Fibroblast of lung (primary cell): ENCODE data around the gene CCNI. TPM values are rescaled to one million over a fixed set of nuclear protein-coding genes. Genes with fewer than 3 reads are reported as not detected.

Source experiments
- DNase-seq, 2 donors: peaks; one replicate each; pipeline versions ENCODE4 v3.0.0 to v3.0.0-alpha.2; 2010; ENCODE audit warnings: low read depth in 2 of 2
- H2AFZ ChIP-seq: 2 replicates; pipeline ENCODE4 v1.5.1; 2012; ENCODE audit warnings: low read length, control low read depth, inconsistent platforms
- H3K27ac ChIP-seq: 2 replicates; pipeline ENCODE4 v1.5.1; 2011; ENCODE audit warnings: low read length, control low read depth; ENCODE audit not compliant: insufficient read depth
- H3K27me3 ChIP-seq: 2 replicates; pipeline ENCODE4 v1.5.1; 2011; ENCODE audit warnings: mild to moderate bottlenecking, low read length; ENCODE audit not compliant: control insufficient read depth, insufficient read depth
- H3K36me3 ChIP-seq: 2 replicates; pipeline ENCODE4 v1.5.1; 2011; ENCODE audit warnings: low read length; ENCODE audit not compliant: control insufficient read depth, insufficient read depth
- H3K4me1 ChIP-seq: 2 replicates; pipeline ENCODE4 v1.5.1; 2011; ENCODE audit warnings: low read length; ENCODE audit not compliant: control insufficient read depth, insufficient read depth; ENCODE audit errors: extremely low read depth
- H3K4me2 ChIP-seq: 2 replicates; pipeline ENCODE4 v1.5.1; 2011; ENCODE audit warnings: low read length, control low read depth; ENCODE audit not compliant: insufficient read depth; ENCODE audit errors: extremely low read depth
- H3K4me3 ChIP-seq, 4 experiments: fragments of 200-600 bp in 1 of 4; sonication (generic) in 1 of 4; replicated peaks in 1 of 4; 2 replicates each; pipeline ENCODE4 v1.5.1; 2011 to 2016; ENCODE audit warnings: low read length in 4 of 4, low read depth in 3 of 4, mild to moderate bottlenecking in 3 of 4, control low read depth in 2 of 4, inconsistent platforms in 1 of 4, mixed read lengths in 1 of 4; ENCODE audit not compliant: insufficient read depth in 1 of 4; ENCODE audit errors: control extremely low read depth in 1 of 4
- H3K79me2 ChIP-seq: 2 replicates; pipeline ENCODE4 v1.5.1; 2012; ENCODE audit warnings: mild to moderate bottlenecking, low read length, inconsistent platforms; ENCODE audit not compliant: control insufficient read depth, insufficient read depth
- H3K9ac ChIP-seq: 2 replicates; pipeline ENCODE4 v1.5.1; 2011; ENCODE audit warnings: mild to moderate bottlenecking, low read length, control low read depth; ENCODE audit not compliant: insufficient read depth
- H3K9me3 ChIP-seq: 2 replicates; pipeline ENCODE4 v1.5.1; 2012; ENCODE audit warnings: low read depth, low read length; ENCODE audit not compliant: control insufficient read depth, insufficient read depth
- H4K20me1 ChIP-seq: 2 replicates; pipeline ENCODE4 v1.5.1; 2011; ENCODE audit warnings: low read length; ENCODE audit not compliant: control insufficient read depth, insufficient read depth; ENCODE audit errors: extremely low read depth
- EZH2 ChIP-seq: IDR thresholded peaks from 2 replicates; pipeline ENCODE4 v1.5.1; 2012; ENCODE audit warnings: low read length, control low read depth, mild to moderate bottlenecking; ENCODE audit errors: missing control alignments
- polyA plus RNA-seq, 2 donors: library from polyadenylated mRNA; depleted of rRNA in 1 of 2; stranded (reverse) in 1 of 2; unstranded in 1 of 2; fragments of >200 nt; gene quantifications; 2 replicates each; pipeline ENCODE4 v1.2.1, GENCODE V29; 2011 to 2012; ENCODE audit warnings: missing spikeins in 1 of 2
- total RNA-seq: library from RNA; depleted of rRNA; stranded (reverse); fragments of >200 nt; gene quantifications from 2 replicates; pipeline ENCODE4 v1.2.1, GENCODE V29; 2014
- TF ChIP-seq, protein P1 (sequence below), 2 donors: IDR thresholded peaks in 1 of 2; conservative IDR thresholded peaks in 1 of 2; 1 replicate in 1 of 2; 2 replicates in 1 of 2; pipeline ENCODE4 v1.5.1; 2011 to 2012; ENCODE audit warnings: low read length in 2 of 2, control low read depth in 1 of 2, inconsistent platforms in 1 of 2, low read depth in 1 of 2, mild to moderate bottlenecking in 1 of 2

CCNI gene
- total and polyA plus RNA-seq, 2 donors (not counting 1 experiment from before 2014, with no cell fraction given): 151 to 216 TPM

DNA sequence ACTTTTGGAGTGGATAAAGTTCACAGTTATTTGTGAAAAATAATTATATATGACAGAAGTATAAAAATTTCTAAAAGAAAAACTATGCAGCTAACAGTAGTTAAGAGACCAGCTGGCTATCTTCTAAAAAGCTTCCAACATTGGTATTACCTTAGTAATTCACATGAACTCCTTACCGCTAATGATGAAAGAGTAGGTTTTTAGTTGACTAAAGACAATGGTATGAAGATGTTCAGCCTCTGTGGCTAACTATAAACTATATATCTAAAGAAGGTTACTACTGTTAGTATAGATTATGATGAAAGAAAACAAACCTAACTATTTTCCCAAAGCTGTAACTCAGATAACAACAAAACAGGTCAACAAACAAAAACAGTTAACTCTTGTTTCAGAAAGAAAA is 10.4 kb downstream of the CCNI start:
- peaks cover 2% of the 10 kb centered on the region for H3K4me1 ChIP-seq
- no peaks in the 10 kb centered on the region for H3K9me3 ChIP-seq
- H3K27ac ChIP-seq: no peak overlapping the region
- no peaks in the 10 kb centered on the region for H3K27me3 ChIP-seq
- H3K4me2 ChIP-seq: no peak overlapping the region
- no peak overlapping the region for H3K9ac ChIP-seq
- TF ChIP-seq, protein P1, sequence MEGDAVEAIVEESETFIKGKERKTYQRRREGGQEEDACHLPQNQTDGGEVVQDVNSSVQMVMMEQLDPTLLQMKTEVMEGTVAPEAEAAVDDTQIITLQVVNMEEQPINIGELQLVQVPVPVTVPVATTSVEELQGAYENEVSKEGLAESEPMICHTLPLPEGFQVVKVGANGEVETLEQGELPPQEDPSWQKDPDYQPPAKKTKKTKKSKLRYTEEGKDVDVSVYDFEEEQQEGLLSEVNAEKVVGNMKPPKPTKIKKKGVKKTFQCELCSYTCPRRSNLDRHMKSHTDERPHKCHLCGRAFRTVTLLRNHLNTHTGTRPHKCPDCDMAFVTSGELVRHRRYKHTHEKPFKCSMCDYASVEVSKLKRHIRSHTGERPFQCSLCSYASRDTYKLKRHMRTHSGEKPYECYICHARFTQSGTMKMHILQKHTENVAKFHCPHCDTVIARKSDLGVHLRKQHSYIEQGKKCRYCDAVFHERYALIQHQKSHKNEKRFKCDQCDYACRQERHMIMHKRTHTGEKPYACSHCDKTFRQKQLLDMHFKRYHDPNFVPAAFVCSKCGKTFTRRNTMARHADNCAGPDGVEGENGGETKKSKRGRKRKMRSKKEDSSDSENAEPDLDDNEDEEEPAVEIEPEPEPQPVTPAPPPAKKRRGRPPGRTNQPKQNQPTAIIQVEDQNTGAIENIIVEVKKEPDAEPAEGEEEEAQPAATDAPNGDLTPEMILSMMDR (conservative IDR thresholded peaks at IDR 0.05 in 1 of 2, IDR thresholded peaks at IDR 0.05 in 1 of 2; ENCODE audit: low read depth in 1 of 2, low read length in 2 of 2): no peak
- no peak for TF ChIP-seq EZH2
- no peaks in the 10 kb centered on the region for H4K20me1 ChIP-seq
- H3K36me3 ChIP-seq: peaks cover 5% of the 10 kb centered on the region
- no peak overlapping the region for H3K4me3 ChIP-seq
- H3K79me2 ChIP-seq: peaks cover 49% of the 10 kb centered on the region
- DNase-seq: peak in 1 of 2 donors; percentile 74
- no peak overlapping the region for H2AFZ ChIP-seq

- no peaks in the 10 kb centered on the region for H4K20me1 ChIP-seq
- no peaks in the 10 kb centered on the region for H3K9me3 ChIP-seq
- peaks cover 2% of the 10 kb centered on the region for H3K4me1 ChIP-seq
- no peak overlapping the region for H2AFZ ChIP-seq
- H3K79me2 ChIP-seq: peaks cover 29% of the 10 kb centered on the region
- no peak overlapping the region for H3K4me2 ChIP-seq
- DNase-seq: no peak
- no peak overlapping the region for H3K4me3 ChIP-seq
- TF ChIP-seq, protein P1 (conservative IDR thresholded peaks at IDR 0.05 in 1 of 2, IDR thresholded peaks at IDR 0.05 in 1 of 2; ENCODE audit: low read depth in 1 of 2, low read length in 2 of 2): no peak
- no peak for TF ChIP-seq EZH2
- no peaks in the 10 kb centered on the region for H3K27me3 ChIP-seq
- no peak overlapping the region for H3K9ac ChIP-seq
- H3K36me3 ChIP-seq: peaks cover 5% of the 10 kb centered on the region
- no peak overlapping the region for H3K27ac ChIP-seq
Measured at GRCh38 chr4:77062856-77063255, 12.9 kb downstream of the CCNI start.

DNA sequence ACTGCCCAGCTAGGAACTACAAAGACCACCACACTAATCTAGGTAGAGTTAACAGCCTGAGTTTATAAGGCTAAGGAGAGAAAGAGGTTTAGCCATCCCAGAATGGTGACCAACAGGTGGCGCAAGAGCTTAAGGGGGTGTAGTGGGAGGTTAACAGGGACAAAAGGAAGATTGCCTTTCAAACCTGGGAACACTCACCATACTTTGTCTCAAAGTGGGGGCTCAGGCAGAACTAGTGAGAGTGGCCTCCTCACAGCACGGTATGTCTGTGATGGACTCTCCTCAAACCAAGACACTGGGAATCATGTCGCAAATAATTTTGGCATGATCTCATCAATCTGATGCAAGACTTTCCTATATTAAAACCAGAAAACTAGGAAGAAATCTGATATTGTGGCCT is 23.4 kb downstream of the CCNI start:
- no peak overlapping the region for H3K9ac ChIP-seq
- H3K27me3 ChIP-seq: no peaks in the 10 kb centered on the region
- no peaks in the 10 kb centered on the region for H3K4me1 ChIP-seq
- H3K9me3 ChIP-seq: no peaks in the 10 kb centered on the region
- no peak overlapping the region for H3K27ac ChIP-seq
- no peak overlapping the region for H3K4me2 ChIP-seq
- no peaks in the 10 kb centered on the region for H4K20me1 ChIP-seq
- peak; percentile 44 to 70 for DNase-seq
- H3K4me3 ChIP-seq: no peak overlapping the region
- H2AFZ ChIP-seq: no peak overlapping the region
- H3K79me2 ChIP-seq: peaks cover 2% of the 10 kb centered on the region
- TF ChIP-seq, protein P1 (conservative IDR thresholded peaks at IDR 0.05 in 1 of 2, IDR thresholded peaks at IDR 0.05 in 1 of 2; ENCODE audit: low read depth in 1 of 2, low read length in 2 of 2): peak; percentile 29 to 43
- no peak for TF ChIP-seq EZH2
- peaks cover 9% of the 10 kb centered on the region for H3K36me3 ChIP-seq
